GM19452 (cell line): ENCODE results near the gene RPIA.
"Not testable (repeated sequence)": the region's sequence is repeated elsewhere in the genome, so short reads cannot be mapped to it uniquely, and the experiment has no call there.

Experiments
- ATAC-seq: cut with Tn5 transposase; IDR thresholded peaks from one replicate; pipeline ENCODE4 v1.9.1; 2021; ENCODE audit not compliant: unreplicated experiment

RPIA gene

GRCh38 chr2:88765154-88765888 lies 73.8 kb downstream of the RPIA start:
- ATAC-seq, result no peak

- not testable (repeated sequence) for ATAC-seq
Observed at GRCh38 chr2:88765889-88766481, 74.5 kb downstream of the RPIA start.

DNA sequence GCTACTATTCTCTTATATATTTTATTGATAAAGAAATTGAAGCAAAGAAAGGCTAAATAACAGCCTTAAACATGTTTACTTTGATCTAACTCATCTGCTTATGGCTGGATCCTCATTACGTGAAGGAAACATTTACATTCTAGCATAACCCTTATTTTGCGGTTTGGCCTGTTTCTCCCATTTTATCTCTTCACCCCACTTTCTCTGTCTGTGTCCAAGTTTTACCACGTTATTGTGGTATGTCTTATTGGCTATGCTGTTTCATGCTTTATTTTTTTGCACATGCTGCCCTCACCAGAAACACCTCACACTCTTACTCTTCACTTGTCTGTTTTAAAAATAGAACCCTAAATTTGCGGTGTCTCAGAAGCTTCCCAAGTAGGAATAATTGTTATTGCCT lies 78.5 kb downstream of the RPIA start:
- no peak for ATAC-seq

DNA sequence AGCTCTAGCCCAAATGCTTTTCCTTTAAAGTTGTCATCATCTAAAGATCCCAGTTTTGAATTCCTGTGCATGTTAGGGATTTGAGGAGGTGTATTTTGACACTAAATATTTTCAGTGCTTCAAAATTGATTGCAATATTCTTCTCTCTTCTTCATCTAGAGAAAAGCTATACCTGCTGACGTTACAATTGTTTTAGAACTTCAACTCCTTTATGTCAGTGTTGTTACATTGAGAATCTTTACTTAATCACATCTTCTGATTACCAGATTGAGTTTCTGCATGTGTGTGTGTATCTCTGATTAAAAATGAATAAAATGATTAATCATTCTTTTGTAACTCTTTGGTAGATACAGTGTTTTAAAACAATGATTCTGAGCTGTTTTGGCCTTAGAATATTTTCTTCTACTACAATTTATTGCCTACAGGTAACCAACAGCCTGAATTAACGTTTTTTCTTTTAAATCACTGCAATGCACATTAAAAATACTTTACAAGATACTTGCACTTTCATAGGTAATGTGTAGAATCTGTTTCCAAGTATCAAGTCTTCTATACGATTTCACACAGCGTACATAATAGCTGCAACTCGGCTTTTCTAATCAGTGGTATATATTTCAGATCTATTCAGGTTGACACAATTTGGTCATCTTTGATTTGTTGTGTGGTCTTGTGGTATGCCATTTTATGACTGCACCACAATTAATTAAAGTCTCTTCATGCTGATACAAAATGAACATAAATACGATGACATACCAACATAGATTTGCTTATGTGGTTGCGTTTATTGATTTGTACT lies 82.0 kb downstream of the RPIA start:
- ATAC-seq, result not testable (repeated sequence)

DNA sequence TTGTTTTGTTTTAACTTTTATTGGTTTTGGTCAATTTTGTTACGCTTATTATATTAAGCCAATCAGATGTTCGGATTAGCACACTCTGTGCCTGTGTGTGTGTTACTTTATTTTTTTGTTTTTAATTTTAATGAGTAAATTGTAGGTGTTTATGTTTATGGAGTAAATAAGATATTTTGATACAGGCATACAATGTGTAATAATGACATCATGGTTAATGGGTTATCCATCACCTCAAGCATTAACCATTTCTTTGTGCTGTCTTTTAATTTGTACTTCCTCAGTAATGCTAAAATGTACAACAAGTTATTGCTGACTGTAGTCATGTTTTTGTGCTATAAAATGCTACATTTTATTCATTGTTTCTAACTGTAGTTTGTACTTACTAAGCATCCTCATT lies 97.7 kb downstream of the RPIA start:
- not testable (repeated sequence) for ATAC-seq

GRCh38 chr2:88795932-88796331 lies 104.5 kb downstream of the RPIA start:
- ATAC-seq, result not testable (repeated sequence)

DNA sequence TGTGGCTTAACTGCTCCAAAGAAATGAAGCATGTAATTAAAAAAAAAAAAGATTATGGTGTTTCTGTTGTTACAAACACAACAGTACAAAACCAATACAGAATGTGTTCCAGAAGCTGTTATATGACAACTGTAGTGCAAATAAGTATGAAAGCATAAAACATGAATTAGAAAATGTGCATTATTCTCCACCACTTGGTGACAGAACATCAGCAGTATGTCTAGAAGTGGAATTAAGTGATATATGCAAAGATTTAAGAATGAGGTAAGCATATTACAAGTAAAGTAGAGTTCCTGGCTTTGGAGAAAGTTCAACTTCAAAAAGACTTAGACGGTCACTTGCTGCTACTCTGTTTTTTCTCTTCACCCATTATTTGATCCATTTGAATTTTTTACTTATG lies 105.0 kb downstream of the RPIA start:
- ATAC-seq, result not testable (repeated sequence)

DNA sequence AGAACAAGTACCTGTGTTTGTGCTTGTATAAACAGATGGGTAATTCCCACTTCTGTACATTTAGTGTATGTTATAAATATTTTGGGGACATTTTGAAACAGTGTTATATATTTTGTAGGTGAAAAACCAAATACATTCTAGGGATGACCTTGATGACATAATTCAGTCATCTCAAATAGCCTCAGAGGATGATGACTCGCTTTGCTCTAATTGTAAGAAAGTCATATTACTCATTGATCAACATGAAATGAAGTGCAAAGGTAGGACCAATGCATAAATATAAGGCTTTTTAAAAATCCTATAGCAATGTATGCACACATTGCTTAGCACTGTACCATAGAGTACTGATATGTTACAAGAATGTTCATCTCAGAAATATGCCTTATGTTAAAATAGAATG lies 105.7 kb downstream of the RPIA start:
- not testable (repeated sequence) for ATAC-seq
